HFF-Myc (cell line): ENCODE measurements around the gene CLDN4.
A peak's percentile ranks its signal among the peaks of the same experiment; 100 is the strongest.

ENCODE experiments used
- DNase-seq: peaks from one replicate; pipeline ENCODE4 v3.0.0-alpha.2; 2011; ENCODE audit warnings: low read depth; ENCODE audit errors: extremely low read depth
- H3K4me3 ChIP-seq: replicated peaks from 2 replicates; pipeline ENCODE4 v1.5.1; 2011; ENCODE audit warnings: low read depth, mild to moderate bottlenecking, control low read depth, low read length
- CTCF ChIP-seq: IDR thresholded peaks from 2 replicates; pipeline ENCODE4 v1.5.1; 2012; ENCODE audit warnings: mild to moderate bottlenecking, low read depth, low read length, control low read depth; ENCODE audit errors: missing control alignments

The CLDN4 gene

GRCh38 chr7:73860859-73861258, 30.1 kb downstream of the CLDN4 start, which contains the start of gene TMEM270:
Gene TMEM270 (plus strand): TSS chr7:73861159. CDS start chr7:73861195, 36 bp downstream.
- TF ChIP-seq CTCF: no peak
- DNase-seq: no peak
- no peak within 1 kb of the TSS for H3K4me3 ChIP-seq

- no peak for DNase-seq
- no peak overlapping the region for H3K4me3 ChIP-seq
- no peak for TF ChIP-seq CTCF
Observed at GRCh38 chr7:73861305-73861704, 30.5 kb downstream of the CLDN4 start.

- no peak overlapping the region for H3K4me3 ChIP-seq
- DNase-seq: no peak
- TF ChIP-seq CTCF: no peak
Observed at GRCh38 chr7:73864981-73865711, 34.4 kb downstream of the CLDN4 start.

GRCh38 chr7:73865738-73866445, 35.1 kb downstream of the CLDN4 start:
- no peak for DNase-seq
- peak; percentile 77 for TF ChIP-seq CTCF
- no peak overlapping the region for H3K4me3 ChIP-seq

- TF ChIP-seq CTCF: no peak
- no peak overlapping the region for H3K4me3 ChIP-seq
- DNase-seq: no peak
Observed at GRCh38 chr7:73866446-73866767, 35.6 kb downstream of the CLDN4 start.

GRCh38 chr7:73869011-73869798, 38.4 kb downstream of the CLDN4 start:
- TF ChIP-seq CTCF: no peak
- no peak for DNase-seq
- no peak overlapping the region for H3K4me3 ChIP-seq
